NCI-H2171 (cell line): ENCODE data around the gene BAIAP2.

Source experiments
- DNase-seq: peaks from one replicate; lab custom pipeline; 2025; lab: John Stamatoyannopoulos, UW

Gene BAIAP2

GRCh38 chr17:81053041-81053970 lies 18.4 kb downstream of the BAIAP2 start:
- no peak for DNase-seq

DNA sequence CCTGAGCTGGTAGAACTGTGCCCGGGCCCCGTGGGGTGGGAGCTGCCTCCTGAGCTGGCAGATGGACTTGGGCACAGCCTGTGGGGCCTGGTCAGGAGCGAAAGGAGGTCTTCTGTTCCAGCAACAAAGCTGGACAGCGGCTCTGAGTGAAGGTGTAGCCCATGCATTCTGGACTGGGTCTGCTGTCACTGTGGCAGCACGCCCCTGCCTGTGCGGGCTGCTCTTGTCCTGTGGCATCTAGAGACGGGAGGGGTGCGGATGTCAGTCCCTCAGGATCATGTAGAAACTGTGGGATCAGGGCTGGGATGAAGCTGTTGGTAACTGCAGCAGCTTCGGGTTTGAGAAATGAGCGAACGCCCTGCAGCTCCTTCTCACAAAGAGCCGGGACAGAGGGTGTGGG lies 19.4 kb downstream of the BAIAP2 start:
- DNase-seq = no peak

DNA sequence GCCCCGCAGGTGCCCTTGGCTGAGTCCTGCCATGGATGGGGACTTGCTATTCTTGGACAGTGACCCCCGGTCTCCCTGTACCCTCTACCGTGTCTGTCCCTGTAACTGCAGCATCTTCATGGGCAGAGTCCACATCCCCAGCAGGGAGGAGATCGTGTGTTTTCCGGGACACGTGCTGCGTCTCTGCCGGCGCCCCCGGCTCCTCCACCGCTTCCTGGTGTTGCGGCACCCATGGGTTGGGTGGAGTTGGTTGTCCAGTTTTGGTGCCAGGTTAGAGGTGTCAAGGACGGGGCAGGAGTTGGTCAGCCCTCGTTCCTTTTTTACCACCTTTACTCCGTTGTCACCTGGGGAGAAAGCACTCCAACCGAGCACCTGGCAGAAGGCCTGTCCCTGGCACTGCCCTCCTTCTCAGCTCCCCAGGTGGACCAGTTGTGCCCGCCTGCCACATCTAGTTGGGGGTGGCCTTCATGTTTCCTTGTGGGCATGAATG lies 20.0 kb downstream of the BAIAP2 start:
- no peak for DNase-seq

DNA sequence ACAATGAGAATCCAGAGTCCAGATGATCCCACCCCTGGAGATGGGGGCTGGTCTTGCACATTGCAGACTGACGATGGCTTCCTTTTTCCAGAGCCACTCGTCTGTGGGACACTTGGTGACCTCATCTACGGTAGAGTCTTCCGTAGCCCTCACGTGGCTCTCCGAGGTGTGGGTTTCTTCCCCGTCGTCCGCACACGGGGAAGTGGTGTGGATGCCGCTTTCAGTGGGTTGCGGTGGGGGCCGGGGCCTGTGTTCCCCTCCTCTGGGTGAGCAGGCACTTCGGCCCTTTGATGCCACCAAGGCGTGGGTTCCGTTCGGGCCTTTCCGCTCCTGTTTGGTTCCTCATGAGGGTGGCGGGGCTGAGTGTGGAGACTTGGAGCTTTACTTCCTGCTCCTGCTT lies 21.4 kb downstream of the BAIAP2 start:
- DNase-seq = no peak

DNA sequence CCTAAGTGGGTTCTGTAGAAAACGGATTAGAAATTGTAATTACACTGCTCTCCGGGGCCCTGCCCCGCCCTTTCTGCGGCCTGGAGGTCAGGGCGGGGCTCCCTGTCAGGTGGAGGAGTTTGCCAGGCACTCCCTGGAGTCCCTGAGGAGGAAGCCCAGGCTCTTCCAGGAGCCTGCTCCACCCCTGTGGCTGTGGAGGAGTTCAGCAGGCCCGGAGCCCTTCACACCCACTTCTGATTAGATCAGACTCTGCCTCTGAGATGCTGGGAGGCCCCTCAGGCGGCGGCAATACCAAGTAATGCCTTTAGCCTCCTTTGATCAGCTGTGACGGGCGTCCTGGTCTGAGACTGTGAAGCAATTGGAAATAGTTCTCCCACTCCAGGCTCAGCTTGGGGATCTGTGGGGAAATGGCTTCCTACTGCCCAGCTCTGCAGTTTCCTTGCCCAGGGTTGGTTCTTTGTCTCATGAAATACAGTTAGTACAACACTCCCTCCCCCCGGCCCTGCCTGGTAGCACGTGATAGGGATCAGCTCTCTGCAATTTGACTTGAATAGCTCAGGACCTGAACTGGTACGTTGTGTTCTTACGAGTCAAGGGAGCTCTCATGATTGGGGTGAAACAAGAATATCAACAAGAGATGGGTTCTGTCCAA lies 22.3 kb downstream of the BAIAP2 start:
- DNase-seq = no peak

- no peak for DNase-seq
These were observed 22.8 kb downstream of the BAIAP2 start for GRCh38 chr17:81057777-81058176.

- DNase-seq = no peak
These were observed 23.4 kb downstream of the BAIAP2 start for GRCh38 chr17:81058263-81058871.

- DNase-seq = no peak
These were observed 24.1 kb downstream of the BAIAP2 start for GRCh38 chr17:81059026-81059425.

- no peak for DNase-seq
These were observed 25.5 kb downstream of the BAIAP2 start for GRCh38 chr17:81060416-81060815.

- DNase-seq = no peak
These were observed 26.2 kb downstream of the BAIAP2 start for GRCh38 chr17:81061027-81061735.

- no peak for DNase-seq
These were observed 27.2 kb downstream of the BAIAP2 start for GRCh38 chr17:81062014-81062780.

GRCh38 chr17:81063106-81064093 lies 28.4 kb downstream of the BAIAP2 start:
- DNase-seq = no peak

DNA sequence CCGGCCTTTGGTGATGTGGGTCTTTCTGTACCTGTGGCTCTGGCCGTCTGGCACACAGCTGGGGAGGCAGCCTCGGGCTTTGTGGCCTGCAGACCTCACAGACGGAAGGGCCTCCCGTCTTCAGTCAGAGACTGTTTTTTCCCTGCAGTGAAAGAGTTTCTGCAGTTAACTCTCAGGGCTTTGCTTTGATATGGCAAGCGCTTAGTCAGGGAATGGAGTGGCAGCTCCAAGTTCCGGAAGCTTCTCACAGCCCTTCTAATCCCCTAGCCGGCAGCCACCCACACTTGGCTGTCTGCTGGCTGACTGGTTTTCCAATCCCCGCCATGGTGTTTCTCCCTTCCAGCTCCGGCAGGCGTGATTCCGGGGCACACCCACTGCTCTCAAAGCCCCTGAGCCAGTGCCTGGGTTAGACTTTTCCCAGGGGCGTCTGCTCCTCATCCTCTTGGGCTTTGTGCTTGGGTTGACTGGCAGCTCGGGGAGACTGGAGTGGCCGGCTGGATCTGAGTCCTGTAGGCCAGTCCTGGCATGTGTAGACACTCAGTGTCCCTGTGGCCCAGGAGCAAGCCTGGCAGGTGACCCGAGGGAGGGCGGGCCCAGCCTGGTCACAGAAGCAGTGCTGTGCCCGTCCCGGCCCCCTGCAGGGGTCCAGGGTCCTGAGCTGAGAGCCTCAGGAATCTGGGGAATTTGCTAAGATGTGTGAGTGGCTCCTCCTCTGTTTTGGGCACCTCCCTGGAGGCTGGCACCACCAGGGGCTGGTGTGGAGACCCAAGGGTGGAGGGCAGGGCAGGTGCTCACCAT lies 29.9 kb downstream of the BAIAP2 start:
- no peak for DNase-seq

GRCh38 chr17:81065500-81065899 lies 30.5 kb downstream of the BAIAP2 start:
- DNase-seq = no peak

DNA sequence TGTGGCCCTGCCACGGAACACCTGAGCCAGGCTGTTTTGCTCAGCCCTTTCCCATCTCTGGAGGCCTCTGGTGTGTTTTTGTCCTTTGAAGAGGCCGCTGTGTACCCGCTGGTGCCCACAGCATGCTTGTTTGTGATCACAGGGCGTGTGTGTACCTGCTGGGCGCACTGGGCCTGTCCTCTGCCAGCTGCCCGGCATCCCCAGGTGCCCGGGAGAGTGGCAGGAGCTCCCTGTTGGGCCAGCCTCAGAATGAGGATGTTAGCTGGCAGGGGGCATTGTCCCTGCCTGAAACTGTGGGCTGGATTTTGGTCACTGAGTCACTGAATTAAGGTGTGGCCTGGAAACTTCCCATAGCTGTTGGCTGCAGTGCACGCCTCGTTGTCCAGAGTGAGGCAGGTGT lies 31.1 kb downstream of the BAIAP2 start:
- no peak for DNase-seq

DNA sequence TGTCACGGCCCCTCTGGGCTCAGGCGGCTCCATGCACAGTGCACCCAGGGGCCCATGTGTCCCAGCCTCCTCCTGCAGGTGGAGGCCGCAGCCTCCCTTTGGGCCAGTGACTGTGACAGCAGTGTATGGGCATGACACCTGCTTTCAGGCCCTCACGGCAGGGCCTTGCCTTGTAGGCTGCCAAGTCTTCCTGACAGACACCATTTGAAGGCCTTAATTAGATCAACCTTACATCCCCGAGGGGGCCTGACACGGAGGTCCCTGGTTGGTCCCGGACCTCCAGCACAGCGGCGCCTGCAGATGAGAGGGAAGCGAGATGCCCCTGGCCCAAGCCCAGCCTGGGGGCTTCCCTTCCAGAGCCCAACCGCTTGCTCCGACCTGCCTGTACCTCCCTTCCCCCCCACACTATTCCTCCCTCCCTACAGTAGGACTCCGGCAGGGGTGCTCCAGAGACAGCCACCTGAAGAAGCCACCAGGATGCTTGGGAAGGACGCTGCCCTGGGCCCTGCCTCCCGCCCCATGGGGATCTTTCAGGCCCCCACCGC lies 31.9 kb downstream of the BAIAP2 start:
- DNase-seq = no peak

DNA sequence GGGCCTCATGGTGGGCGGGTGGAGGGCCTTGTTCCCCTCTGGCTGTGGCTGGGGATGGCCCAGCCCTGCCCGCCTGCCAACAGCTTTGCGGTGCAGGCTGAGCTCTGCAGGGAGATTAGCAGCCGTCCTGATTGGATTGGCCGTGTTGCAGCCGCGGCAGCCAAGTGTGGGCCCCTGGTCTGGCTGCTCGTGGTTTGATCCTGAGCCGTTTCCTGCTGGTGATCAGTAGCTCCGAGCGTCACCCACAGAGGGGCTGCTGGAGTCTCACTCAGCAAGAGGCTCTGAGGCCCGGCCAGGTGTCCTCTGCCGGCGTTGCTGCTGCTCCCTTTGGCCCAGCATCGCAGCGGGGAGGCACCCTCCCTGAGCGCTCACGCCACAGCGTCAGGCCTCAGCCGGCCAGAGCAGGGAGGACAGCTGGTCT lies 32.5 kb downstream of the BAIAP2 start:
- DNase-seq = no peak

DNA sequence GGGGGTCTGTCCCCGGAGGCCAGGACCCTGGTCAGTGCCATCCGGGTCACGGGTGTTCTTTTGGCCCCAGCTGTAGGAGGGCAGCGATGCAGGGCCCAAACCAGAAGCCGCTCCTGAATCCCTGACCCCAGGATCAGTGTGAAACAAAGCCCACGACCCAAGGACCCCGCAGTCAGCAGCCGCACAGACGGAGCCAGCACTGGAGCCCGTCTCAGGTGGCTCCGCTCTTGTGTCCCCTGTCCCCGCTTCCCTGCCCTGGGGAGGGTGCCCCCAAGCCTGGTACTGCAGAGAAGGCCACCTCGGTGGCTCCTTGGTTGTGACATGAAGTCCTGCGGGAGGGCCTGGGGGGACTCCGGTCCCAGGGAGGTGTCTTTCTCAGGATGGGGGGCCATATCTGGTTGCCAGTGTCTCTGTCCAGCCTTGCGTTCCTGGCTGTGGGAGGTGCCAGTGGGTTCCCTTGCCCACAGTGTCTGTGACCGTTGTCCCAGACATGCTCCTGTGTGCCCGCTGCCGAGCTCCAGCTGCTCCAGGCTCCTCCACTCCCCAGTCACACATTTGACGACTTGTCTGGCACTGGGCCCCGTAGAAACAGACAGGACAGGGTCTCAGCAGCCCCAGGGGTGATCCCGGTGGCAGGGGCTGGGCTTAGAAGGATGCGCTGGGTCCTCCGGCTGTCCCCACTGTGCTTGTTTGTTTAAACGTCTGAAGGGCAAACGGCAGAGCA lies 33.6 kb downstream of the BAIAP2 start:
- no peak for DNase-seq
